Measurements from ENCODE around the gene CACNA1A. TPM values are rescaled to one million over a fixed set of nuclear protein-coding genes. Genes with fewer than 3 reads are reported as not detected.
"Not testable (repeated sequence)": the region's sequence is repeated elsewhere in the genome, so short reads cannot be mapped to it uniquely, and the experiment has no call there.

Gene CACNA1A
- total RNA-seq, 1 donor from 2014 or later, result under 0.01 TPM

DNA sequence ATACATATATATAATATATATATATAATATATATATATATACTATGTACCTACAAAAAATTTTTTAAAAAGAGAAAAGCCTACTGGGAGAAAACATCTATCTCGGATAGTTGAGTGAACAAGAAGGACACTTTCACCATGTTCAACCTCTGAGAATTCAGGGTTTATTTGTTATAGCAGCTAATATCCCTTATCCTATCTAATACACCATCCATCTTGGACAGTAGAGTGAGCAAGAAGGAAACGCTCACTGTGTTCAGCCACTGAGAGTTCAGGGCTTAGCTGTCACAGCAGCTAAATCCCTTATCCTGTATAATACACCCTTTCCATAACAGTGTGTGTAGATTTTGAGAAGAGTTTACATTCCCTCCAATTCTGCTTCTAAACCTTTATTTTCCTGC lies 38.1 kb upstream of the CACNA1A start:
- no peak for FAIRE-seq
- H3K4me3 ChIP-seq (ENCODE audit: low read depth, low read length), result no peak overlapping the region
- H3K27me3 ChIP-seq (ENCODE audit: control insufficient read depth, insufficient read depth, low read length), result no peaks in the 10 kb centered on the region
- DNase-seq (ENCODE audit: low read depth), result no peak
- no peak for TF ChIP-seq CTCF (IDR thresholded peaks at IDR 0.05; ENCODE audit: insufficient read depth, low read length, severe bottlenecking)
- no peaks in the 10 kb centered on the region for H3K36me3 ChIP-seq (ENCODE audit: control insufficient read depth, insufficient read depth, low read length)

DNA sequence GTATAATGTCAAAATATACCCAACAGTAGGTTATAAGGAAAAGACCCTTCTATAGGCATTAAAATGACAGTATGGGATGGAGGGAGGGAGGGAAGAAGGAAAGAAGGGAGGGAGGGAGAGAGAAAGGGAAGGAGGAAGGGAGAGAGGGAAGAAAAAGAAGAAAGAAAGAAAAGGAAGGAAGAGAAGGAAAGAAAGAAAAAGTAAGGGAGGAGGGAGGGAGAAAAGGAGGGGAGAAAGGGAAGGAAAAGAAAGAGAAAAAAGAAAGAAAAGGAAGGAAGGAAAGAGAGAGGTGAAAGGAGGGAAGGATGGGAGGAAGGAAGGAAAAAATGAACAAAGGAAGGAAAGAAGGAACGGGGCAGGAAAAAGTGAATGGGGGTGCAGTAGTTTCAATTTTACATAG lies 35.3 kb upstream of the CACNA1A start:
- H3K36me3 ChIP-seq (ENCODE audit: control insufficient read depth, insufficient read depth, low read length), result no peaks in the 10 kb centered on the region
- no peak for DNase-seq (ENCODE audit: low read depth)

GRCh38 chr19:13539332-13539731 lies 33.1 kb upstream of the CACNA1A start:
- no peak for TF ChIP-seq CTCF (IDR thresholded peaks at IDR 0.05; ENCODE audit: insufficient read depth, low read length, severe bottlenecking)
- no peaks in the 10 kb centered on the region for H3K27me3 ChIP-seq (ENCODE audit: control insufficient read depth, insufficient read depth, low read length)

More for the DNA sequence above, 35.3 kb upstream of the CACNA1A start:
- Histone ChIP-seq H3K4me3 (ENCODE audit: low read depth, low read length) (no peak overlapping the region), H3K27me3 (ENCODE audit: control insufficient read depth, insufficient read depth, low read length) (no peaks in the 10 kb centered on the region)
- no peak for TF ChIP-seq CTCF (IDR thresholded peaks at IDR 0.05; ENCODE audit: insufficient read depth, low read length, severe bottlenecking)
- no peak for FAIRE-seq

DNA sequence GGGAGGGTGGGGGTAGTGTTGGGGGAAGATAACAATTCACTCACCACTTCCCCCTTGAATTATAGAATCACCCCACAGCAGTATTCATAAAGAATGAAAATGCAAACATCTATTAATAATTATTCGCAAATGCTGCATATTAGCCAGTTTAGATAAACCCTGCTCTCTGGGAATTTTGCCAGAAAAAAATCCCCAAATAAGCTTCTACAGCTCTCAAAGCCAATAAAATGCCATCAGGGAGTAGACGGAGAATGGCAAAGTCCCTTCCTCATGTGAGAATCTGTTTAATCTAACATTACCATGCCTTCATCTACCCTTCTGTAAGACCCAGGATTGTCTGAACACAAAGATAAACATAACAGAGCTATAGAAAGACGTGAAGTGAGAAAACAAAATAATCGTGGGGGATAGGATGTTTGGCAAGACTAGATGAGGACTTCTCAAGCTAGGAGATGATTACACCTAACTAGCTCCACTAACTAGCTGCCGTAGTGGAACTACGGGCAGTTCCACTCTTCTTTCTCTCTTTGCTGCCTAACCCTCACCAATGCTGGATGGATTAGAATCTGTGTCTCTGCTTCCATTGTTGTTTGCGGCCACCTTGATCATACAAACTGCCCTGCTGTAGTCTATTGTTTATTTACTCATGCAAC lies 32.4 kb upstream of the CACNA1A start:
- Histone ChIP-seq H3K36me3 (ENCODE audit: control insufficient read depth, insufficient read depth, low read length) (no peaks in the 10 kb centered on the region), H3K27me3 (ENCODE audit: control insufficient read depth, insufficient read depth, low read length) (no peaks in the 10 kb centered on the region), H3K4me3 (ENCODE audit: low read depth, low read length) (no peak overlapping the region)
- TF ChIP-seq CTCF (IDR thresholded peaks at IDR 0.05; ENCODE audit: insufficient read depth, low read length, severe bottlenecking), result no peak
- DNase-seq (ENCODE audit: low read depth), result no peak
- no peak for FAIRE-seq

More at GRCh38 chr19:13539332-13539731, 33.1 kb upstream of the CACNA1A start:
- H3K36me3 ChIP-seq (ENCODE audit: control insufficient read depth, insufficient read depth, low read length), result no peaks in the 10 kb centered on the region
- FAIRE-seq, result no peak
- H3K4me3 ChIP-seq (ENCODE audit: low read depth, low read length), result no peak overlapping the region
- no peak for DNase-seq (ENCODE audit: low read depth)

DNA sequence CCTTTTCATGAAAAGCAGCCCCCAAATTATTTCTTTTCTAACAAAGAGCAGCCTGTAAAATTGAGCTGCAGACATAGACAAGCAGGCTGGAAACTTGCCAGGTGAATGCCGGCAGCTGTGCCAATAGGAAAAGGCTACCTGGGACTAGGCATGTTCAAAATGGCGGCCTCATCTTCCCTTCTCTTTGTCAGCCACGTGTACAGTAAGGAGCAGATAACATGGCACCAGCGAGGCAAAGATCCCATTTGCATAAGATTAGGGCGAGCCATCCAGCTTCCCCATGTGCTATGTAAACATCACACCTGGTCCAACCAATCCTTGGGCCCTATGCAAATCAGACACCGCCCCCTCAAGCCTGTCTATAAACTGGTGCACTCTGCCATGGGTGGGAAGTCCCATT lies 31.2 kb upstream of the CACNA1A start:
- no peak for TF ChIP-seq CTCF (IDR thresholded peaks at IDR 0.05; ENCODE audit: insufficient read depth, low read length, severe bottlenecking)
- FAIRE-seq, result no peak
- H3K27me3 ChIP-seq (ENCODE audit: control insufficient read depth, insufficient read depth, low read length), result no peaks in the 10 kb centered on the region
- H3K4me3 ChIP-seq (ENCODE audit: low read depth, low read length), result no peak overlapping the region
- no peaks in the 10 kb centered on the region for H3K36me3 ChIP-seq (ENCODE audit: control insufficient read depth, insufficient read depth, low read length)
- no peak for DNase-seq (ENCODE audit: low read depth)

- FAIRE-seq, result no peak
- TF ChIP-seq CTCF (IDR thresholded peaks at IDR 0.05; ENCODE audit: insufficient read depth, low read length, severe bottlenecking), result no peak
- Histone ChIP-seq H3K36me3 (ENCODE audit: control insufficient read depth, insufficient read depth, low read length) (no peaks in the 10 kb centered on the region), H3K4me3 (ENCODE audit: low read depth, low read length) (no peak overlapping the region), H3K27me3 (ENCODE audit: control insufficient read depth, insufficient read depth, low read length) (no peaks in the 10 kb centered on the region)
- DNase-seq (ENCODE audit: low read depth), result no peak
Measured at GRCh38 chr19:13530720-13531119, 24.4 kb upstream of the CACNA1A start.

- not testable (repeated sequence) for DNase-seq (ENCODE audit: low read depth); H3K4me3 ChIP-seq (ENCODE audit: low read depth, low read length); H3K36me3 ChIP-seq (ENCODE audit: control insufficient read depth, insufficient read depth, low read length); FAIRE-seq; H3K27me3 ChIP-seq (ENCODE audit: control insufficient read depth, insufficient read depth, low read length)
Measured at GRCh38 chr19:13529721-13530120, 23.4 kb upstream of the CACNA1A start.

Measured in bronchial epithelial cell (primary cell).